ENCODE data around the gene PGM2L1.

DNA sequence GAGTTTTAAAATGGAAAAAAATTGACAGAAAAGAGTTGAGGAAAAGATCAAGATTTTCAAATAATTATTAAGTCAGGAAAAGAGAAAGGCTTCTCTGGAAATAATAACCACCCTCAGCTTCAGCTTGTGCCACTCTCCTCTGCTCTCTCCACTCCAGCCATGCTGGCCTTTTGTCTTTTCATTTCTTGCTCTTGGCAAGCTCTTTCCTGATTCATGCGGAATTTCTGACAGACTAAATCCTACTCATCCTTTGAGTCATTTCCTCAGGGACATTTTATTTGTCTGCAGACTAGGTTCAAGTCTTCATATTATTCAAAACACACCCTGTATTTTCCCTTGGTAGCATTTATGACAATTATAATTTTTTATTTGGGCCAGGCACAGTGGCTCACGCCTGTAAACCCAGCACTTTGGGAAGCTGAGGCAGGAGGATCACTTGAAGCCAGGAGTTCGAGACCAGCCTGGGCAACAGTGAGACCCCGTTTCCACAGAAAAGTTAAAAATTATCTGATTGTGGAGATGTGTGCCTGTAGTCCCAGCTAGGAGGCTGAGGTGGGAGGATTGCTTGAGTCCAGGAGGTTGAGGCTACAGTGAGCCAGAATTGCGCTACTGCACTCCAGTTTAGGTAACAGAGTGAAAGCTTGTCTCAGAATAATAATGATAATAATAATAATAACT is 79.0 kb downstream of the PGM2L1 start:
- TF ChIP-seq FOXM1 (IDR thresholded peaks at IDR 0.05; ENCODE audit: borderline replicate concordance) (no peak), L3MBTL2 (conservative IDR thresholded peaks at IDR 0.05) (no peak), SP1 (IDR thresholded peaks at IDR 0.05) (no peak)
